ENCODE measurements around the gene HDAC5. TPM values are rescaled to one million over a fixed set of nuclear protein-coding genes. Genes with fewer than 3 reads are reported as not detected.
A peak's percentile ranks its signal among the peaks of the same experiment; 100 is the strongest.

The HDAC5 gene
- total RNA-seq, 1 donor from 2014 or later: 55.3 TPM

GRCh38 chr17:44119062-44119461, 4.4 kb downstream of the HDAC5 start:
- H3K27ac ChIP-seq: no peak overlapping the region
- DNase-seq (no peak), ATAC-seq (peak; percentile 43)
- H3K36me3 ChIP-seq: peaks cover 25% of the 10 kb centered on the region
- no peaks in the 10 kb centered on the region for H3K9me3 ChIP-seq
- H3K4me3 ChIP-seq: no peak overlapping the region
- no peaks in the 10 kb centered on the region for H3K27me3 ChIP-seq
- intact Hi-C loops (cut with DNase I): no loop called here
- TF ChIP-seq CTCF (IDR thresholded peaks at IDR 0.05): no peak
- peaks cover 25% of the 10 kb centered on the region for H3K4me1 ChIP-seq

GRCh38 chr17:44118427-44119050, 4.9 kb downstream of the HDAC5 start:
- TF ChIP-seq CTCF (IDR thresholded peaks at IDR 0.05): no peak
- Histone ChIP-seq H3K36me3 (peaks cover 30% of the 10 kb centered on the region), H3K27me3 (no peaks in the 10 kb centered on the region), H3K9me3 (no peaks in the 10 kb centered on the region), H3K27ac (no peak overlapping the region), H3K4me3 (no peak overlapping the region), H3K4me1 (peaks cover 23% of the 10 kb centered on the region)
- ATAC-seq (no peak), DNase-seq (no peak)
- intact Hi-C loops (cut with DNase I): no loop called here

- no peak for ATAC-seq
- Histone ChIP-seq H3K27me3 (no peaks in the 10 kb centered on the region), H3K4me1 (peaks cover 25% of the 10 kb centered on the region), H3K9me3 (no peaks in the 10 kb centered on the region), H3K4me3 (no peak overlapping the region), H3K27ac (no peak overlapping the region), H3K36me3 (peaks cover 30% of the 10 kb centered on the region)
- DNase-seq: no peak
- no peak for TF ChIP-seq CTCF (IDR thresholded peaks at IDR 0.05)
- intact Hi-C loops (cut with DNase I): no loop called here
These were observed 6.1 kb downstream of the HDAC5 start for GRCh38 chr17:44117351-44117750.

GRCh38 chr17:44115585-44116415, 7.6 kb downstream of the HDAC5 start:
- H3K27ac ChIP-seq: no peak overlapping the region
- peaks cover 30% of the 10 kb centered on the region for H3K4me1 ChIP-seq
- peak; percentile 67 for TF ChIP-seq CTCF (IDR thresholded peaks at IDR 0.05)
- ATAC-seq (no peak), DNase-seq (no peak)
- peaks cover 30% of the 10 kb centered on the region for H3K36me3 ChIP-seq
- no peaks in the 10 kb centered on the region for H3K9me3 ChIP-seq
- H3K27me3 ChIP-seq: no peaks in the 10 kb centered on the region
- intact Hi-C loops (cut with DNase I): no loop called here
- no peak overlapping the region for H3K4me3 ChIP-seq

- Histone ChIP-seq H3K36me3 (peaks cover 30% of the 10 kb centered on the region), H3K4me1 (peaks cover 40% of the 10 kb centered on the region), H3K9me3 (no peaks in the 10 kb centered on the region), H3K4me3 (no peak overlapping the region), H3K27ac (no peak overlapping the region), H3K27me3 (no peaks in the 10 kb centered on the region)
- DNase-seq: no peak
- intact Hi-C loops (cut with DNase I): no loop called here
- ATAC-seq: no peak
- TF ChIP-seq CTCF (IDR thresholded peaks at IDR 0.05): no peak
These were observed 9.3 kb downstream of the HDAC5 start for GRCh38 chr17:44113868-44114840.
